HepG2 (cell line): ENCODE data around the gene MYO7A. TPM values are rescaled to one million over a fixed set of nuclear protein-coding genes. Genes with fewer than 3 reads are reported as not detected.

Experiments
- ATAC-seq: fragments of 200-7000 bp; cut with Tn5 transposase; 3 replicates; pipeline ENCODE4 v1.9.1; 2020; ENCODE audit warnings: mild to moderate bottlenecking, moderate library complexity
- BruUV-seq: library from RNA; stranded (reverse); fragments of 400-500 nt; replicated peaks from 2 replicates; lab custom pipeline; 2021; lab: Mats Ljungman, UMichigan
- CTCF ChIA-PET: fragments of 300-600 bp; formaldehyde crosslinking; extraction: SDS; loops from one replicate; lab custom pipeline; 2021; ENCODE audit warnings: low total read pairs, inconsistent platforms, low intra/inter-chr PET ratio; lab: Yijun Ruan, JAX
- POLR2A ChIA-PET: fragments of 350-600 bp; sonication (Branson Sonifier 250); formaldehyde crosslinking; loops from one replicate; lab custom pipeline; 2020; ENCODE audit warnings: antibody characterized with exemption, inconsistent platforms; lab: Yijun Ruan, JAX
- DNase-seq: peaks from one replicate; pipeline ENCODE4 v3.0.0-alpha.2; 2015; ENCODE audit warnings: low spot score
- FAIRE-seq: peaks from 3 replicates; lab custom pipeline; 2011; peaks lifted over from hg19 to GRCh38; lab: Jason Lieb, UNC
- H2AFZ ChIP-seq: one replicate; pipeline ENCODE4 v1.6.1; 2011; ENCODE audit warnings: low read length, inconsistent platforms
- H3K27ac ChIP-seq: fragments of 300-600 bp; 3 replicates; pipeline ENCODE4 v1.8.0; 2011; ENCODE audit warnings: mixed run types, mild to moderate bottlenecking, mixed read lengths, low read length, inconsistent platforms; ENCODE audit not compliant: insufficient read depth; ENCODE audit errors: extremely low read length
- H3K27me3 ChIP-seq, 2 experiments: fragments of 200-600 bp in 1 of 2; 2 replicates in 1 of 2; 3 replicates in 1 of 2; pipeline versions ENCODE4 v1.6.0 to v1.8.0; 2011; ENCODE audit warnings: low read length in 2 of 2, mild to moderate bottlenecking in 2 of 2, moderate library complexity in 2 of 2, inconsistent platforms in 1 of 2; ENCODE audit not compliant: insufficient read depth in 2 of 2, control insufficient read depth in 1 of 2
- H3K36me3 ChIP-seq, 2 experiments: fragments of 200-600 bp in 1 of 2; replicated peaks in 1 of 2; 2 replicates in 1 of 2; 3 replicates in 1 of 2; pipeline versions ENCODE4 v1.5.1 to v1.8.0; 2011; ENCODE audit warnings: low read length in 2 of 2, inconsistent platforms in 1 of 2; ENCODE audit not compliant: insufficient read depth in 2 of 2, control insufficient read depth in 1 of 2
- H3K4me1 ChIP-seq: 2 replicates; pipeline ENCODE4 v1.5.1; 2012; ENCODE audit warnings: low read length, inconsistent platforms; ENCODE audit not compliant: insufficient read depth
- H3K4me2 ChIP-seq: 2 replicates; pipeline ENCODE4 v1.6.0; 2011; ENCODE audit warnings: low read depth, low read length, inconsistent platforms
- H3K4me3 ChIP-seq, 3 experiments: fragments of 200-600 bp in 1 of 3; sonication (generic), shearing (Covaris generic) in 1 of 3; replicated peaks in 1 of 3; 2 replicates each; pipeline ENCODE4 v1.5.1; 2011 to 2016; ENCODE audit warnings: low read length in 3 of 3, inconsistent platforms in 2 of 3, low read depth in 2 of 3, mild to moderate bottlenecking in 2 of 3, control low read depth in 1 of 3, mixed read lengths in 1 of 3; ENCODE audit not compliant: insufficient read depth in 1 of 3
- H3K79me2 ChIP-seq: one replicate; pipeline ENCODE4 v1.6.1; 2011; ENCODE audit warnings: low read length, inconsistent platforms; ENCODE audit not compliant: insufficient read depth
- H3K9ac ChIP-seq: 2 replicates; pipeline ENCODE4 v1.6.0; 2011; ENCODE audit warnings: mild to moderate bottlenecking, low read depth, low read length, inconsistent platforms; ENCODE audit not compliant: insufficient read depth
- H3K9me3 ChIP-seq: 2 replicates; pipeline ENCODE4 v1.5.1; 2012; ENCODE audit warnings: mild to moderate bottlenecking, low read length
- H4K20me1 ChIP-seq: 2 replicates; pipeline ENCODE4 v1.6.0; 2011; ENCODE audit warnings: inconsistent platforms, mild to moderate bottlenecking, low read length, moderate library complexity; ENCODE audit not compliant: insufficient read depth
- ARNTL ChIP-seq: sonication (generic); formaldehyde crosslinking; IDR thresholded peaks from 2 replicates; pipeline ENCODE4 v1.4.0; 2020; ENCODE audit warnings: mild to moderate bottlenecking, missing genetic modification reagents
- GABPA ChIP-seq, 2 experiments: IDR thresholded peaks; 2 replicates each; pipeline ENCODE4 v1.6.1; 2011 to 2016; ENCODE audit warnings: low read depth in 2 of 2, low read length in 1 of 2, missing biosample characterization in 1 of 2, missing genetic modification characterization in 1 of 2
- KAT8 ChIP-seq: IDR thresholded peaks from 2 replicates; pipeline ENCODE4 v1.6.1; 2016; ENCODE audit warnings: missing genetic modification reagents, missing compliant biosample characterization
- POLR2AphosphoS2 ChIP-seq: IDR thresholded peaks from 2 replicates; pipeline ENCODE4 v1.6.1; 2011; ENCODE audit warnings: low read depth, low read length, improper control_type of control experiment
- SAFB2 ChIP-seq: sonication (generic); formaldehyde crosslinking; IDR thresholded peaks from 2 replicates; pipeline ENCODE4 v1.5.1; 2020; ENCODE audit warnings: missing genetic modification reagents, low read depth, mild to moderate bottlenecking, borderline replicate concordance
- SNAI1 ChIP-seq: sonication (generic); formaldehyde crosslinking; IDR thresholded peaks from 2 replicates; pipeline ENCODE4 v1.5.0; 2020; ENCODE audit warnings: mild to moderate bottlenecking, missing genetic modification reagents, borderline replicate concordance
- SNRNP70 ChIP-seq: fragments of 200-400 bp; formaldehyde crosslinking; IDR thresholded peaks from 2 replicates; pipeline ENCODE4 v1.6.1; 2017; ENCODE audit warnings: mild to moderate bottlenecking, low read depth, low read length, moderate library complexity
- THYN1 ChIP-seq: sonication (generic); formaldehyde crosslinking; IDR thresholded peaks from 2 replicates; pipeline ENCODE4 v1.8.1; 2023; ENCODE audit warnings: low read depth, mild to moderate bottlenecking, moderate library complexity, missing genetic modification reagents, borderline replicate concordance
- ZBED4 ChIP-seq: sonication (generic); formaldehyde crosslinking; IDR thresholded peaks from 2 replicates; pipeline ENCODE4 v1.4.0; 2020; ENCODE audit warnings: missing genetic modification reagents, borderline replicate concordance
- ZNF451 ChIP-seq: sonication (generic); formaldehyde crosslinking; IDR thresholded peaks from 2 replicates; pipeline ENCODE4 v1.5.0; 2020; ENCODE audit warnings: mild to moderate bottlenecking, missing genetic modification reagents
- ZNF546 ChIP-seq: sonication (generic); formaldehyde crosslinking; conservative IDR thresholded peaks from 2 replicates; pipeline ENCODE4 v1.8.1; 2023; ENCODE audit warnings: mild to moderate bottlenecking, missing genetic modification reagents
- ZNF619 ChIP-seq: sonication (generic); formaldehyde crosslinking; IDR thresholded peaks from 2 replicates; pipeline ENCODE4 v1.4.0; 2020; ENCODE audit warnings: mild to moderate bottlenecking, missing genetic modification reagents
- WGBS: methylation state at CpG from one replicate; pipeline ENCODE4 v1.1.6; 2017; ENCODE audit warnings: low lambda C conversion rate; 5-methylcytosine and 5-hydroxymethylcytosine counted together
- in situ Hi-C: cut with HindIII; loops from 2 replicates; pipeline ENCODE4 v1.10.0; 2017; ENCODE audit warnings: low pct_unique_long_range_greater_than_20kb; ENCODE audit not compliant: extremely low pct_ligation_motif_present
- intact Hi-C: fragments of 100-400 bp; cut with micrococcal nuclease; formaldehyde crosslinking; loops from one replicate; pipeline ENCODE4 v1.10.0; 2022; ENCODE audit not compliant: unreplicated experiment
- polyA plus RNA-seq, 8 experiments: library from polyadenylated mRNA; depleted of rRNA in 3 of 8; stranded (reverse) in 7 of 8; unstranded in 1 of 8; fragments of >200 nt; fragmentation: Illumina TruSeq in 4 of 8; extraction: Trizol in 4 of 8; gene quantifications; 2 replicates each; pipeline versions ENCODE4 v1.2.1 to v1.2.3, GENCODE V29; 2011 to 2016; ENCODE audit warnings: low read depth in 4 of 8, missing spikeins in 1 of 8, mixed read lengths in 1 of 8; ENCODE audit not compliant: insufficient read depth in 1 of 8
- total RNA-seq, 5 experiments: library from RNA; depleted of rRNA; stranded (reverse); fragments of >200 nt; fragmentation: Illumina TruSeq; extraction: Trizol; gene quantifications; 2 replicates each; pipeline ENCODE4 v1.2.3, GENCODE V29; 2016; ENCODE audit warnings: low read depth in 1 of 5
- TF ChIP-seq, protein P1 (sequence below): sonication (generic); formaldehyde crosslinking; IDR thresholded peaks from 2 replicates; pipeline ENCODE4 v1.4.0; 2020; ENCODE audit warnings: missing genetic modification reagents, borderline replicate concordance
- TF ChIP-seq, protein P2 (sequence below): IDR thresholded peaks from 2 replicates; pipeline ENCODE4 v1.6.1; 2012; ENCODE audit warnings: inconsistent platforms

MYO7A gene
- total and polyA plus RNA-seq, 2 of the 13 experiments (the other 11 are each of a cell fraction or from before 2014, with no cell fraction given), result 7.5 to 10.0 TPM

GRCh38 chr11:77124488-77124887, 3.6 kb upstream of the MYO7A start:
- H3K79me2 ChIP-seq, result no peaks in the 10 kb centered on the region
- FAIRE-seq, result no peak
- in situ Hi-C loops, result no loop called here
- 49% methylated on average over 5 of the region's 6 CpGs for WGBS
- peaks cover 30% of the 10 kb centered on the region for H3K4me1 ChIP-seq
- no peaks in the 10 kb centered on the region for H3K36me3 ChIP-seq
- TF ChIP-seq KAT8 (CRISPR knock-in tag) (no peak), GABPA (IDR thresholded peaks at IDR 0.05; ENCODE audit: low read depth, low read length) (no peak), GABPA (CRISPR knock-in tag; IDR thresholded peaks at IDR 0.05; ENCODE audit: low read depth) (no peak), POLR2AphosphoS2 (no peak), ARNTL (CRISPR knock-in tag) (no peak), SAFB2 (CRISPR knock-in tag) (no peak), SNRNP70 (no peak), THYN1 (no peak), ZNF546 (no peak), ZBED4 (CRISPR knock-in tag) (no peak), ZNF451 (CRISPR knock-in tag) (no peak), ZNF619 (CRISPR knock-in tag) (no peak), SNAI1 (CRISPR knock-in tag) (no peak)
- TF ChIP-seq, protein P1, sequence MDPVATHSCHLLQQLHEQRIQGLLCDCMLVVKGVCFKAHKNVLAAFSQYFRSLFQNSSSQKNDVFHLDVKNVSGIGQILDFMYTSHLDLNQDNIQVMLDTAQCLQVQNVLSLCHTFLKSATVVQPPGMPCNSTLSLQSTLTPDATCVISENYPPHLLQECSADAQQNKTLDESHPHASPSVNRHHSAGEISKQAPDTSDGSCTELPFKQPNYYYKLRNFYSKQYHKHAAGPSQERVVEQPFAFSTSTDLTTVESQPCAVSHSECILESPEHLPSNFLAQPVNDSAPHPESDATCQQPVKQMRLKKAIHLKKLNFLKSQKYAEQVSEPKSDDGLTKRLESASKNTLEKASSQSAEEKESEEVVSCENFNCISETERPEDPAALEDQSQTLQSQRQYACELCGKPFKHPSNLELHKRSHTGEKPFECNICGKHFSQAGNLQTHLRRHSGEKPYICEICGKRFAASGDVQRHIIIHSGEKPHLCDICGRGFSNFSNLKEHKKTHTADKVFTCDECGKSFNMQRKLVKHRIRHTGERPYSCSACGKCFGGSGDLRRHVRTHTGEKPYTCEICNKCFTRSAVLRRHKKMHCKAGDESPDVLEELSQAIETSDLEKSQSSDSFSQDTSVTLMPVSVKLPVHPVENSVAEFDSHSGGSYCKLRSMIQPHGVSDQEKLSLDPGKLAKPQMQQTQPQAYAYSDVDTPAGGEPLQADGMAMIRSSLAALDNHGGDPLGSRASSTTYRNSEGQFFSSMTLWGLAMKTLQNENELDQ, result no peak
- TF ChIP-seq, protein P2, sequence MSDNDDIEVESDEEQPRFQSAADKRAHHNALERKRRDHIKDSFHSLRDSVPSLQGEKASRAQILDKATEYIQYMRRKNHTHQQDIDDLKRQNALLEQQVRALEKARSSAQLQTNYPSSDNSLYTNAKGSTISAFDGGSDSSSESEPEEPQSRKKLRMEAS, result no peak
- H3K27me3 ChIP-seq, result peaks cover under 1 to 13% of the 10 kb centered on the region in 2 experiments; a peak in 2 of 5 replicates
- no TSS peak for BruUV-seq
- no peak for ATAC-seq
- ChIA-PET CTCF (no interaction called here), POLR2A (no interaction called here)
- H3K4me2 ChIP-seq, result no peak overlapping the region
- no peaks in the 10 kb centered on the region for H4K20me1 ChIP-seq
- no peak overlapping the region for H3K4me3 ChIP-seq
- H3K27ac ChIP-seq, result no peak overlapping the region
- H3K9ac ChIP-seq, result no peak overlapping the region
- no peak for DNase-seq
- intact Hi-C loops, result no loop called here
- no peaks in the 10 kb centered on the region for H3K9me3 ChIP-seq
- no peak overlapping the region for H2AFZ ChIP-seq
